Measurements from ENCODE around the gene GABBR2. TPM values are rescaled to one million over a fixed set of nuclear protein-coding genes. Genes with fewer than 3 reads are reported as not detected.

The GABBR2 gene
- not detected in 2 replicates for total RNA-seq

DNA sequence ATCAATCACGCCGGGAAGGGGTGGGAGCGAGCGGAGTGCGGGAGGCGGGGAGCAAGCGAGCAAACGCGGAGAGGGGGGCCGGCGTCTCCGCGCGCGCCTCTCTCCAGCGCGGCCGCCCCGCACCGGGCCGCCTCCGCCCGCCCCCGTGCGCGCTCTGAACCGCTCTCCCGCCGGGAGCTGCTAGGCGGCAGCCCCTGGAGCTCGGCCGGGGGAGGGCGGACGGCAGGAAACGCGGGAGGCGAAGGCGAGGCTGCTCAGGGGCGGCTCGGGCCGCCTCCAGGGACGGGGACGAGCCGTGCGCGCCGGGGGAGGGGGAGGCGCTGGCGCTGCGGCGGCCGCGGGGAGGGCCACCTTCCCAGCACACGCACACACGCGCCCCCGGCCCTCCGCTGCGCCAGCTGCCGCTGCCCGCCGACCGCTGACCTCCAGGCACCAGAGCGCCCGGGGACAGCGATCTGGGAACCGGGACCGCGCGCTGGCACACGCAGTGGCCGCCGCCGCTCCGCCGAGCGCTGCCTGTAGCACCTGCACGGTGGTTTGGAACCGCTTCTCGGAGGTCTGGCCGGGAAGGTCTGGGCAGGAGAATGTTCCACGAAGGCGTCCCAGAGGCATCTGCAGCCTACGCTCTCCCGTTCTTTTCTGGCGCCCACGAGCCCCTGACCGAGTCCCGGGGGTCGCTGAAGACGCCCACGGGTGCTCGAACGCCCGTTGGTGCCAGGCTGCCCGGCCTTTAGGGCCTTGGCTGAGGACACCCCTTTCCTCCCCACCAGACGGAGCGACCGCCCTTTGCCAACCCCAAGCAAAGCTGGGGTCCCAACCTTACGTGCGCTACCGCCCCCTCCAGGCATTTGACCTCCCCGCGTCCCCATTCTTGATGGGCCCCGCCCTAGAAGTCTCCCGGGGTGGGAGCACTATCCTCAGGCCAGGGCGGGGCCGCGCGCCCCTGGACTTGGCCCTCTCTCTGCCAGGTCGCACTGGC, at the start of gene GABBR2:
Gene GABBR2 (minus strand): TSS at position 3 of the 979 bp plus-strand sequence. CDS start 198 bp downstream, outside the sequence.
- intact Hi-C loops (cut with micrococcal nuclease): no loop called here

DNA sequence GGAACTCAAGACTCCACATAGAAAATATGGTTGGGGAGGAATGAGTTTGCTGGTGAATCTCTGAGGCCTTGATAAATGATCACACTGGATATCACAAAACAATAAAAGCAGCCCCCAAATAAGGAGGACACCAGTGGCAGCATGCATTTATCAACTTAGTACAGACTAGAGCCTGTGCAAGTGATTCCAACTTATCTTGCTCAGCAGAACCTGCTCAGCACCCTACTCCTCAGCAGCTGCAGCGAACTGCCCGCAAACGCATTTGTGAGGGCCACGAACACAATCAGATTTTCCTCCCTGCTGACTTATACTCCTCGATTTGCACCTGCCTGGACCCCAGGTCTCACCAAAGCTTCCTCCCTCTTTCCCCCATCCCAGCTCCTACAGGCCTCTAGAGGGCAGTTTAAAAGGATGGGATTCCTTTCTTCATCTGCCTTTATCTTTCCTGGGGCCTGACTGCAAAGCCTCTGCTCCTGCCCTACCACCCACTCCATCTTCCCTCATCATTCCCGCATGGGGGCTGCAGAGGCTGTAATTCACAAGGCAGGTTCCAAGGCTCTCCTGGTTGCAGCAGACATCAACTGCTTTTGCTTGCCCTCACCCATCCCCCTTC, 46.4 kb upstream of the GABBR2 start:
- intact Hi-C loops (cut with micrococcal nuclease): no loop called here

DNA sequence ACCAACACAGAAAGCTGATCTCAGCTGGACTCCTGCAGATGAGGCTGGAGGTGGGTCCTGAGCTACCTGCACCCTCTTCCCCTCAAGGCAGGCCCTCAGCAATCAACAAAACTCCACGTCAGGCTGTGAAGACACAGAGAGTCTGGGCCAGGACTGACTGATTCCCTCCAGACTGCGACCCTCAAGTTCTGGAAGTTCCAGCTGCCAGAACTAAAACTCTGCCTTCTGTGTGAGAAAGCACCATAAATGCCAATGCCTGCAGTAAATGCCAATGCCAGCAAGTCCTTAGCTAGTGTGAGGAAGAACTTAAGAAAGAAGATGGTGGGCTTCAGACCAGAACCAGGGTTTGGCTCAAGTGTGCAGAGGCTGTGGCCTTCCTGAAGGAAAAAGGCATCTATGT, 42.5 kb upstream of the GABBR2 start:
- intact Hi-C loops (cut with micrococcal nuclease): no loop called here

DNA sequence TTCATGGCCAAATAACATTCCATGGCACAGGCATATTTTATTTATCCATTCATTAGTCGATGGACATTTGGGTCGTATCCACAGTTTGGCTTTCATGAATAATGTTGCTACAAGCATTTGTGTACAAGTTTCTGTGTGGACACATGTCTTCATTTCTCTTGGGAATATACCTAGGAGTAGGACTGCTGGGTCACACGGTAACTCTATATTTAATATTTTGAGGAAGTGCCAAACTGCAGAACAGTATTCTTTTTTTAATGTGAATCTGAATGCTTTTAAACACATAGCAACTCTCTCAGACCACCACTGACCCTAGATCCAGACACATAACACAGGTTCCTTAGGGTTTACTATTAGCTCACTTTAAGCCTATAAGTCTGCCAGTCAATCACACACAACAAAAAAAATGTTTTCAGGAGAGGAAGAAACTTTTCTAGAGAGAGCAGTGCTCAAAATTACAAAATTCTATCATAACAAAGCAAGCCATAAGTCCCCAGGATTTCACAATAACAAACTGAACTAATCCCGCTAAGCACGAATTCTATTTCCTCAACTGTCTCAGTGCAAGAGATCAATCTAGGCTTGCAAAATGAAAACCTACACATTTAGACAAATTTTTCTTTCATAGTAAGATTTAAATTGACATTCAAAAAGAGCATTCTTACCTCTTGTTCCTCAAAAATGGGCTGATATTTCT, 41.8 kb upstream of the GABBR2 start:
- intact Hi-C loops (cut with micrococcal nuclease): no loop called here

DNA sequence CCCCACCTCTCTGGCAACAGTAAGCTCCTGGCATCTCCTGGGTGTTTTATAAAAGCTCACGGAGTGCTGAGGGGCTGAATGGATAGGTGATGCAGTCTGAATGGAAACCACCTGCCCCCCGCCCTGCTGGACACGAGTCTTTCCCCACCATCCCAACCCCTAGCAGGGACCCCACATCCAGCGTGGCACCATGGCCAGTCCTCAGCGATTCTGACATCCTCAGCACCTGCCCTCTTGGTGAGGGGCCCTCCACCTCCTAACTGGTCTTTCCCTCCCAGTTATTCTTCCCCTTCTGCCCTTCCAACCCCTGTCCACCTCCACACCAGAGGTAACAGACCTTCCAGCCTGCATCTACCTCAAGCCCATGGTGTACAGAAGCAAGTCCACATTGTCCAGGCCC, 38.7 kb upstream of the GABBR2 start:
- intact Hi-C loops (cut with micrococcal nuclease): no loop called here

GRCh38 chr9:98745470-98745869, 36.7 kb upstream of the GABBR2 start:
- intact Hi-C loops (cut with micrococcal nuclease): no loop called here

DNA sequence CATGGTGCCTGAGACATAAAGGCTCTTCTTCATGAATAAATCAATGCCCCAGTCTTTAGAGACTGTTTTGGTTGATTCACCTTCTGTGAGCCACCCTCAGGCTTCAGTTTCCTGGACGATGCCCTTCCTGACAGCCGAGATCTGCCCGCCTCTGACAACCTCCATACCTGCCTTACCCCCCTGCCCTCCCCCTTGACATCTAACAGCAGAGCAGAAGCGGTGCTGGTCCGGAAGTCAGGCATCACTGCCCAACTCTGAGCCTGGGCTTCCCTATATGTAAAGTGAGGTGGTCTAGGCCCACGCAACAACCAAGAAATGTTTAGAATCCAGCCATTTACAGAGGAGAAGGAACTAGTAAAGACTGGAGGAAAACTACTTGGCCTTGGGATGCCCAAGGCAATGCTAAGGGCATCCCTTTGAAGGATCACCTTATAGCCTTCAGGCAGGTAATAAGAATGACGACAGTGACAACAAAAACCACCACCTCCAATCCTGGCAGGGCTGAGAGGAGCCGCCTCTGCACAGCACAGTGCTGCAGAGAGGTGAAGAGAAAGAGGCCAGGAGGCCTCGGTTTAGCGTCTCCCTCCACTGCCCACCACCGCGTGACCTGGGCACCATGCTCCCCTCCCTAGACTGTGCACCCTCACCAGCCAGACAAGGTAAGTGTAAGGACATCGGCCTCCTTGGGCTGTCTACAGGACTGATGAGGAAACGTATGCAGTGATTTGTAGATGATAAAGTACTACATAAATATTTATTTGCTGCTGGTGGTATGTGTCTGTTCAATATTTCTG, 35.3 kb upstream of the GABBR2 start:
- intact Hi-C loops (cut with micrococcal nuclease): no loop called here

DNA sequence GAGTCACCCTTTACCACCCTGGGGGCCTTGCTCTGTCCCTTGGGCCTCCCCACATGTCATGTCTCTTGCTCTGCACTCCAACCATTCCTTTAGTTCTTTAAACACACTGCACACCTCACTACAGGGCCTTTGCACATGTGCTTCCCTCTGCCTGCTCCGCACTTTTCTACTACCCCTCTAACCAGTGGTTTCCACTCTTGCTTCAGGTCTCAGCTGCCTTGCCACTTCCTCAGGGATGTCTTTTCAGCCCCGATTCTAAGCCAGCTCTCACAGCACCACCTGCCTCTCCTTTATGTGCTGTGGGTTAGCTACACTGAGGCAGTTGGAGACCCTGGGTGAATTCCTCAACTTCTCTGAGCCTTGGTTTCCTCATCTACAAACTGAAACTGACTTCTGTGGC, 34.6 kb upstream of the GABBR2 start:
- intact Hi-C loops (cut with micrococcal nuclease): no loop called here

DNA sequence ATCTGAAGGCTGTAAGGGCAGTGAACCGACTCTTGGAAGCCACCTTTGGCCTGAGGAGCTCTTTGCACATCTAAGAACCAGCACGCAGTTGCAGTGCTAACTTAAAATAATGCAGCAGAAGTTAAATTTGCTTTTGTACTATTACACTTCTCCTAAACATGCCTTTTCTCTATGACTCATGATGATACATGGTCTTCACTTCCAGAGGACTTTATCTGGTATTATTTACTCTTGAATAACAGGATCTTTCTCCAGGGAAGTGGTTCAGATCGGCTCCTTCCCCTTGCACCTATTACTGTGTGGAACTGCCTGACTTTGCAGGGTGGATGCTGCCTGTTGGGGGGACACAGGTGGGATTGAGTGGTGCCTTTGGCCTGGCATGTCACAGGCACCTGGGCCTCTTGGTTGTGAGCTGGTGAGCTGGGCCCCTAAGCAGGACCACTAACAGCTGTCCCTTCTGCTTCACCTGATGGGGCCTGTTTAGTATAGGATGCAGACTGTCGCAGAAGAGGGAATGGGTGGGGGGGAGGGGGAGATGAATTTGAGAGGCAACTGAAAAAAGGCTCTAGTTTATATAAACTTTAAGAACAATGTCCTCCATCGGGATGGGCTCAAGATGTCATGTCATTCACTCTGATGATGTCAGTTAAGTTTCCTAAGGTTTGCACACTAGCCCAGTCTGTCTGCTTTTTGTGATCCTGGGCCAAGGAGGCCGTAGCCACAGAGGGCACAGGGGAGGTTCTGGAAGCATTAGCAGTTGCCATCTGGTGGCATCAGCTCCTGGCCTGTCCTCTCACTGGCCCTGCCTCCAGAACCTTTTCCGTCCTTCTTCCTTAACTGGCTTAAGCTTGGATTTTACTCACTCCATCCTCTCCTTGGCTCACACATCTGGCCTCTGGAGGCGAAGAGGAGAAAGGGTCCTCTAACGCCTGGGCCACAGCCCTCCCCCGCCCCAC, 33.9 kb upstream of the GABBR2 start:
- intact Hi-C loops (cut with micrococcal nuclease): no loop called here

DNA sequence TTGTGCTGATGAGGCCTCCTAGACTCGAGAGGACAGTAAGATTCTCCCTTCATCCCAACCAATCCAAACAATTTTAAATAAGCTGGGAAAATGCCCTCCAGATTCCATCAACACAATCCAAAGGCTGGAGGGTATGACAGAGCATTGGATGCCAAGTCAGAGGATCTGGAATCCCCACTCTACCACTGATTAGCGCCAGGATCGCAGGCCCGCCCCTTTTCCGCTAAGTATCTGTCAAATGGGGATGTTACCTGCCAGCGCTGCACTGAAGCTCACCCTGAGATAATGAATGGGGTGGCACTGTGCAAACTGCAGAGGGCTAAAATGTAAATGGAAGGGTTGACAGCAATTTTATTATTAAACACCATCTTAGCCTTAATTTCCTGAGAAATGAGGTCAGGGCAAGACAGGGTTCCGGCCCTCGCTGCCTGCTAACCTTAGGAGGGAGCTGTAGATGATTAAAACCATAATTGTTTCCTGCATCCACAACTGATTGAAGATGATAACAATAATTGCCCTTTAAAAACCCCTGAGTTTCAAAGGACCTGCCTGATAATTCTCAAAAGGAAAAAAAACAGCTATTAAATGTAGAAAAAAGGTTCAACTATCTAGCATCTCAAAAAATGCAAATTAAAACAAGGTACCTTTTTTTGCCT, 31.6 kb upstream of the GABBR2 start:
- intact Hi-C loops (cut with micrococcal nuclease): no loop called here

DNA sequence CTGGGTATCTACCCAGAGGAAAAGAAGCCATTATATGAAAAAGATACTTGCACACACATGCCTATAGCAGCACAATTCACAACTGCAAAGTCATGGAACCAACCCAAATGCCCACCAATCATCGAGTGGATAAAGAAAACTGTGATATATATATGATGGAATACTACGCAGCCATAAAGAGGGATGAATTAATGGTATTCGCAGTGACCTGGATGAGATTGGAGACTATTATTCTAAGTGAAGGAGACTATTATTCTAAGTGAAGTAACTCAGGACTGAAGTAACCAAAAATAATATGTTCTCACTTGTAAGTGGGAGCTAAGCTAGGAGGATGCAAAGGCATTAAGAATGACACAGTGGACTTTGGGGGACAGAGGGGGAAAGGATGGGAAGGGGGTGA, 30.0 kb upstream of the GABBR2 start:
- intact Hi-C loops (cut with micrococcal nuclease): no loop called here

GRCh38 chr9:98736226-98736625, 27.5 kb upstream of the GABBR2 start:
- intact Hi-C loops (cut with micrococcal nuclease): no loop called here

- intact Hi-C loops (cut with micrococcal nuclease): no loop called here
Observed at GRCh38 chr9:98732801-98733200, 24.1 kb upstream of the GABBR2 start.

GRCh38 chr9:98732091-98732490, 23.4 kb upstream of the GABBR2 start:
- intact Hi-C loops (cut with micrococcal nuclease): no loop called here

GRCh38 chr9:98730871-98731270, 22.1 kb upstream of the GABBR2 start:
- intact Hi-C loops (cut with micrococcal nuclease): no loop called here

DNA sequence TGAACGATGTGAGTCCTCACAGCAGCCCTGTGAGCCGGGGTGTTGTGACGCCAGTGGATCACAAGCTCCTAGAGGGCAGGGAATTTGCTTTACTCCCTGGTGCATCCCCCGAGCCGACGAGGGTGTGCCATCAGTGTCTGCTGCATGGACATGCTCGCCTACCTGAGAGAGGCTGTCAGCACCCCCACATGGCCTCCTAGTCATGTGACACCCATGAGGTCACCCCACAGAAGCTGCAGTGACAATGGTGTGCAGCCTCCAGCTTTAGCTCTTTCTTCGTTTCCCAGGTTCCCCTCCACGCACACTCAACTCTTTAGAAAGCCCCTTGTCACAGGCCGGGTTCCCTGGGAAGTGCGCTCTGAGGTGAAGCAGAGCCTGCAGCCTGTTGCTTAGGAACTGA, 19.8 kb upstream of the GABBR2 start:
- intact Hi-C loops (cut with micrococcal nuclease): no loop called here

GRCh38 chr9:98727428-98727827, 18.7 kb upstream of the GABBR2 start:
- intact Hi-C loops (cut with micrococcal nuclease): no loop called here

DNA sequence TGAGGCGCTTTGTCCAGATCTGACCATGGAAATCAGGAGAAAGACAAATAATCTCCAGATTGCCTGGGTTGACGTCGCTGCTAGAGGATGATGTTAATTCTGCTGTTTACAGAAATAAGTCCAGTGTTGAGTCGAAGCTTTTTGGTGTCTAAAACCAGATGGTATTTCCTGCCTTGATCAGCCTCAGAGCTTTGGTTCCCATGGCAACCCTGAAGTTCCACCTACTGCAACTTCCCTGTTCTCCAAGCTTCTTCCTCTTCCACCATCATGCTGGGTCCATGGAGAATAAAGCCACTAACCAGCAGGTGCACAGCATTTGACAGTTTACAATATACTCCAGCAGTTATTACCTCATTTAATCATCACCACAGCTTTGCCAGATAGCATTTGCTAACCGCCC, 18.0 kb upstream of the GABBR2 start:
- intact Hi-C loops (cut with micrococcal nuclease): no loop called here

DNA sequence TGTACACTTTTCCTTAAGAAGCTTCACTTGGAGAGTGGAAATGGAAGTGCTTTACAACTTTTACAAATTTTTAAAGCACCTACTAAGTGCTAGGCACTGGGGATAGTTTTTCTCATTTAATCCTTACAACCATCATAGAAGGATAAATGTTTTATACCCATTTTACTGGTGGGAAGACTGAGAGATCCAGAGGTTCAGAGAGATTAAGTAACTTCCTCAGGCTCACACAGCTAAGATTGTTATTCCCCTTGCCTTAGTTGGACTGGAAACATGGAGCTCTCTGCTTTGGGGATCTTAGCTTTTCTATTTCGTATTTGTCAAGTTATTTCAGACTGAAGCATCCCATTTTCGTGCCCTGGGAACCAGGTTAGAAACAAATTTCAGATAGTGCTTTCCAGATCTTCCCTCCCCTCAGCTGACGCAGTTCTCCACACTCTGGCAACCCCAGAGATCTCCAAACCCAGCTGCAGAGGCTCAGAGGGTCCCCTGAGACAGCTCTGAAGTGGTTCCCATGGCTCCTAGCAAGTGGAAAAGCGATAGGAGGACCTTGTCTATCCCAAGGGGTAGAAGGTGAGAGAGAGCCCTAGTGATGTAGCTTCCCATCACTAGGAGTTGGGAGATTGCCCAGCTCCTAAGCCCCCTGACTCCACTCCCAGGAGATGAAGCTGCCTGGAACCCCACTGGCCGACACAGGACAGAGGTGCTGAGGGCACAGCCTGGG, 16.2 kb upstream of the GABBR2 start:
- intact Hi-C loops (cut with micrococcal nuclease): no loop called here

Data from T-helper 1 cell treated with Interleukin-12 subunit alpha and Interleukin-12 subunit beta and Interleukin-4 antibody, amounts not matched to agents 30 ng/mL and 1 ng/mL, for 36 hours (primary cell).